Measurements from ENCODE around the gene SH3RF3. TPM values are rescaled to one million over a fixed set of nuclear protein-coding genes. Genes with fewer than 3 reads are reported as not detected.

The SH3RF3 gene
- total RNA-seq, 2 donors from 2014 or later = 1.4 to 17.0 TPM

DNA sequence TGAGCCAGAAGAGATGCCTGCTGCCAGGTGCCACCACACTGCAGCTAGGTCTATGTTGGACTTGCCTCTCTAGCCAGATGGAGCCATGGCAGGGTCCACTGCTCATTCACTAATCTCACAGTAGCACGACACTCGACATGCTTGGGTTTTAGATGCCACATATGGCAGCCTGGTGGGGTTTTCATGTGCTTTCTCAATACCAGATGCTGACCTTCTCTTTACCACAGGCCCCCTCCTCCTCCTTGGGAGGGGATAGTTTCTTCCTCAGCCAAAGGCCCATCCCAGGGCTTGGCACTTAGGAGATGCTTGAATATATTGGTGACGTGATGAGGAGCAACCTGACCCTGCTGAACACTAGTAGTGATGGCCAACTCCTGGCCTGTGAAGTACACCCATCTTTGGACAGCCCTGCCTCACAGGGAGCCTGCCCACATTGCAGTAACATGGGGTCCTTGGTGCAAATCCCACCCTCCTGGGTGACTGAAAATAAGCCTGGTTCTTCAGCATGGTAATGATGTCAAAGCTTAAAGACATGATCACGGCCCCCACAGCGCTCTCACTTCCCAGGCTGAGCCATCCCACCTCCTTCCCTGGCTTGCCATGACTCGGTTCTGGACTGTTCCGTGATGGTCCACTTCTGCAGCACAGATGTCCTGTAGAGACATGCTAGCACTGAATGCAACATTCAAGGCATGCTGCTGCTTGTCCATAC is 227.5 kb downstream of the SH3RF3 start:
- no peaks in the 10 kb centered on the region for H3K9me3 ChIP-seq
- H3K4me1 ChIP-seq (replicated peaks) = peaks cover 2% of the 10 kb centered on the region
- 91% methylated on average over 7 of the region's 7 CpGs for WGBS
- intact Hi-C loops (cut with DNase I) = no loop called here
- no peak overlapping the region for H3K4me3 ChIP-seq
- H3K27ac ChIP-seq = no peak overlapping the region
- no peaks in the 10 kb centered on the region for H3K36me3 ChIP-seq
- no peak for TF ChIP-seq POLR2A (IDR thresholded peaks at IDR 0.05)
- TF ChIP-seq, protein P1, sequence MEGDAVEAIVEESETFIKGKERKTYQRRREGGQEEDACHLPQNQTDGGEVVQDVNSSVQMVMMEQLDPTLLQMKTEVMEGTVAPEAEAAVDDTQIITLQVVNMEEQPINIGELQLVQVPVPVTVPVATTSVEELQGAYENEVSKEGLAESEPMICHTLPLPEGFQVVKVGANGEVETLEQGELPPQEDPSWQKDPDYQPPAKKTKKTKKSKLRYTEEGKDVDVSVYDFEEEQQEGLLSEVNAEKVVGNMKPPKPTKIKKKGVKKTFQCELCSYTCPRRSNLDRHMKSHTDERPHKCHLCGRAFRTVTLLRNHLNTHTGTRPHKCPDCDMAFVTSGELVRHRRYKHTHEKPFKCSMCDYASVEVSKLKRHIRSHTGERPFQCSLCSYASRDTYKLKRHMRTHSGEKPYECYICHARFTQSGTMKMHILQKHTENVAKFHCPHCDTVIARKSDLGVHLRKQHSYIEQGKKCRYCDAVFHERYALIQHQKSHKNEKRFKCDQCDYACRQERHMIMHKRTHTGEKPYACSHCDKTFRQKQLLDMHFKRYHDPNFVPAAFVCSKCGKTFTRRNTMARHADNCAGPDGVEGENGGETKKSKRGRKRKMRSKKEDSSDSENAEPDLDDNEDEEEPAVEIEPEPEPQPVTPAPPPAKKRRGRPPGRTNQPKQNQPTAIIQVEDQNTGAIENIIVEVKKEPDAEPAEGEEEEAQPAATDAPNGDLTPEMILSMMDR (IDR thresholded peaks at IDR 0.05) = no peak
- TF ChIP-seq POLR2AphosphoS5 (IDR thresholded peaks at IDR 0.05) = no peak
- no peak for DNase-seq (ENCODE audit: low spot score)
- no peaks in the 10 kb centered on the region for H3K27me3 ChIP-seq (replicated peaks; ENCODE audit: insufficient read depth)

DNA sequence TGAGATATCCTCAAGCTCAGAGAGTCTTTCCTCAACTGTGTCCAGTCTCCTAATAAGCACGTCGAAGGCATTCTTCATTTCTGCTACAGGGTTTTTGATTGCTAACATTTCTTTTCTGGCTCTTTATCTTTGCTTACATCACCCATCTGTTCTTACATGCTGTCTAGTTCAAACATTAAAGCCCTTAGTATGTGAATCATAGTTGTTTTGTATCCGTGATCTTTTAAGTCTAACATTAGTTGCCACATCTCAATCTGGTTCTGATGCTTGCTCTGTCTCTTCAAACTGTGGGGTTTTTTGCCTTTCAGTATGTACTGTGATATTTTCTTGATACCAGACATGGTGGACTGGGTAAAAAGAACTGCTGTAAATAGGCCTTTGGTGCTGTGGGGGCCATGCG is 235.2 kb downstream of the SH3RF3 start:
- Histone ChIP-seq H3K27me3 (replicated peaks; ENCODE audit: insufficient read depth) (no peaks in the 10 kb centered on the region), H3K27ac (no peak overlapping the region), H3K4me3 (no peak overlapping the region), H3K4me1 (replicated peaks) (no peaks in the 10 kb centered on the region), H3K9me3 (no peaks in the 10 kb centered on the region), H3K36me3 (no peaks in the 10 kb centered on the region)
- DNase-seq (ENCODE audit: low spot score) = no peak
- WGBS = 96% methylated on average over 4 of the region's 4 CpGs
- intact Hi-C loops (cut with DNase I) = no loop called here
- TF ChIP-seq POLR2A (IDR thresholded peaks at IDR 0.05) = no peak
- no peak for TF ChIP-seq POLR2AphosphoS5 (IDR thresholded peaks at IDR 0.05)

DNA sequence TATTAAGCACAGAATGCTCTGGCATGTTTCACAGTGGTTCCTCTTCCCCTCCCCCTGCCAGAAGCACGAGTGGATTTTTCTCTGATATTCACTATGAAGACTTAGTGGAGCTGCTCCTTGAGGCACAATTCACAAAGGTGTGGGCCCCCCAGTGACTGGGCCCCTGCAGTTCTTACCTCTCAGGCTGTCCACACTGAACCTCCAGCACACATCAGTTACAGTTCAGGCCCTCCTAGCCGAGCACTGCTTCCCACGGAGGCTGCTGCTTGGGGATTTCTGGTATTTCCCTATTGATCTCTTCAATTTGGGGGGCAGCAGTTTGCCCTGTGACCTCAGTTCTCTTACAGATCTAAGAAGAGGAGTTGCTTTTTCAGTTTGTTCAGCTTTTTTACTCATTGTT is 236.1 kb downstream of the SH3RF3 start:
- 80% methylated on average over 3 of the region's 3 CpGs for WGBS
- intact Hi-C loops (cut with DNase I) = no loop called here
- Histone ChIP-seq H3K4me1 (replicated peaks) (no peaks in the 10 kb centered on the region), H3K27me3 (replicated peaks; ENCODE audit: insufficient read depth) (no peaks in the 10 kb centered on the region), H3K4me3 (no peak overlapping the region), H3K27ac (no peak overlapping the region), H3K36me3 (no peaks in the 10 kb centered on the region), H3K9me3 (no peaks in the 10 kb centered on the region)
- TF ChIP-seq, protein P1 (IDR thresholded peaks at IDR 0.05) = no peak
- TF ChIP-seq POLR2AphosphoS5 (IDR thresholded peaks at IDR 0.05) = no peak
- TF ChIP-seq POLR2A (IDR thresholded peaks at IDR 0.05) = no peak
- no peak for DNase-seq (ENCODE audit: low spot score)

DNA sequence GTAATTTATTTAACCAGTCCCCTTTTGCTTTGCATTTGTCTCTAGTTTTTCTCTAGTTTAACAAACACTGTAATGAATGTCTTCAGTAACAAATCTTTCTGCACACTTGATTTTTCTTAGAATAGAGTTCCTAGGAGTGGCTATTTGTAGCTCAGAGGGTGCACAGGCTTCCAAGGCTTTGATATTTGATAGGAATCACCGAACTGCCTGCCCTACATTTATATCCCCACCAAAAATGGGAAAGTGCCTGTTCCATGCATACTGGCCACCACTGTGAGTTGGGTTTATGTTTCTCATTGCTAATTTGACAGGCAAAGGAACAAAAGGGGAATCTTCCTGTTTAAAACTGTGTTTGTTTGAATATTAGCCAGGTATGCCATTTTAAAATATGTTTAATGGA is 238.7 kb downstream of the SH3RF3 start:
- Histone ChIP-seq H3K36me3 (no peaks in the 10 kb centered on the region), H3K4me1 (replicated peaks) (no peaks in the 10 kb centered on the region), H3K4me3 (no peak overlapping the region), H3K9me3 (no peaks in the 10 kb centered on the region), H3K27ac (no peak overlapping the region), H3K27me3 (replicated peaks; ENCODE audit: insufficient read depth) (no peaks in the 10 kb centered on the region)
- TF ChIP-seq POLR2AphosphoS5 (IDR thresholded peaks at IDR 0.05) (no peak), POLR2A (IDR thresholded peaks at IDR 0.05) (no peak)
- TF ChIP-seq, protein P1 (IDR thresholded peaks at IDR 0.05) = no peak
- 19% methylated on average over 1 of the region's 1 CpG for WGBS
- intact Hi-C loops (cut with DNase I) = no loop called here
- no peak for DNase-seq (ENCODE audit: low spot score)

DNA sequence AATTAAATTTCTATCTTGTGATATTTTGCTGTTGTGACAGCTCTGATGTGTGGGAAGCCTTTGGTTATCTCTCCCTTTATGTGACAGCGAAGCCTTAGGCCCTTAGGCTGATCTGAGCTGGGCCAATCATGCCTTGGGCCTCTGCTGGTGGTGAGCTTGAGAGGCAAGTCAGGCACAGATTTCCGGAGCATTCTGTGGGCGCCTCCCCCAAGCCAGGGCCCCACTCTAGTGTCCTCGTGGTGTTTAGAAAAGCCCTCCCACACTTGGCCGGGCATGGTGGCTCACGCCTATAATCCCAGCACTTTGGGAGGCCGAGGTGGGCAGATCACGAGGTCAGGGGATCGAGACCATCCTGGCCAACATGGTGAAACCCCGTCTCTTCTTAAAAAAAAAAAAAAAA is 239.8 kb downstream of the SH3RF3 start:
- Histone ChIP-seq H3K27ac (no peak overlapping the region), H3K4me3 (no peak overlapping the region), H3K27me3 (replicated peaks; ENCODE audit: insufficient read depth) (no peaks in the 10 kb centered on the region), H3K9me3 (no peaks in the 10 kb centered on the region), H3K36me3 (no peaks in the 10 kb centered on the region), H3K4me1 (replicated peaks) (no peaks in the 10 kb centered on the region)
- WGBS = 92% methylated on average over 10 of the region's 10 CpGs
- TF ChIP-seq, protein P1 (IDR thresholded peaks at IDR 0.05) = no peak
- TF ChIP-seq POLR2AphosphoS5 (IDR thresholded peaks at IDR 0.05) = no peak
- TF ChIP-seq POLR2A (IDR thresholded peaks at IDR 0.05) = no peak
- no peak for DNase-seq (ENCODE audit: low spot score)
- intact Hi-C loops (cut with DNase I) = no loop called here
